Trophoblast cell (in vitro differentiated cells and primary cell): ENCODE measurements around the gene GPR152.

Experiments
- DNase-seq, 2 donors: peaks; one replicate each; pipeline ENCODE4 v3.0.0-alpha.2; 2016
- H2AFZ ChIP-seq: 2 replicates; pipeline ENCODE4 v1.6.1; 2013; ENCODE audit warnings: low read length, moderate library complexity, mild to moderate bottlenecking; ENCODE audit not compliant: insufficient read depth, poor library complexity
- H2AK5ac ChIP-seq: 2 replicates; pipeline ENCODE4 v1.6.1; 2013; ENCODE audit warnings: mild to moderate bottlenecking, low read length
- H2BK120ac ChIP-seq: 2 replicates; pipeline ENCODE4 v1.6.1; 2013; ENCODE audit warnings: low read length, mild to moderate bottlenecking, moderate library complexity; ENCODE audit not compliant: insufficient read depth, poor library complexity
- H2BK12ac ChIP-seq: 2 replicates; pipeline ENCODE4 v1.6.1; 2013; ENCODE audit warnings: mild to moderate bottlenecking, low read length, moderate library complexity
- H2BK5ac ChIP-seq: 2 replicates; pipeline ENCODE4 v1.6.1; 2013; ENCODE audit warnings: low read length, low read depth, moderate library complexity, mild to moderate bottlenecking; ENCODE audit not compliant: poor library complexity
- H3K14ac ChIP-seq: 2 replicates; pipeline ENCODE4 v1.6.1; 2013; ENCODE audit warnings: mild to moderate bottlenecking, low read length
- H3K18ac ChIP-seq: 2 replicates; pipeline ENCODE4 v1.6.1; 2013; ENCODE audit warnings: mild to moderate bottlenecking, low read length
- H3K23ac ChIP-seq: 2 replicates; pipeline ENCODE4 v1.6.1; 2013; ENCODE audit warnings: low read length
- H3K27ac ChIP-seq: 2 replicates; pipeline ENCODE4 v1.5.1; 2013; ENCODE audit warnings: low read depth, mild to moderate bottlenecking, inconsistent platforms, low read length, moderate library complexity
- H3K27me3 ChIP-seq: 2 replicates; pipeline ENCODE4 v1.6.1; 2013; ENCODE audit warnings: inconsistent platforms, mild to moderate bottlenecking, low read length, moderate library complexity; ENCODE audit not compliant: insufficient read depth
- H3K36me3 ChIP-seq, 2 experiments: 1 replicate in 1 of 2; 2 replicates in 1 of 2; pipeline ENCODE4 v1.6.1; 2013; ENCODE audit warnings: low read length in 2 of 2, mild to moderate bottlenecking in 2 of 2, moderate library complexity in 1 of 2; ENCODE audit not compliant: insufficient read depth in 2 of 2, control insufficient read depth in 1 of 2
- H3K4ac ChIP-seq: 2 replicates; pipeline ENCODE4 v1.6.1; 2013; ENCODE audit warnings: low read depth, mild to moderate bottlenecking, low read length, moderate library complexity
- H3K4me1 ChIP-seq, 2 experiments: 1 replicate in 1 of 2; 2 replicates in 1 of 2; pipeline ENCODE4 v1.6.1; 2013; ENCODE audit warnings: low read length in 2 of 2, mild to moderate bottlenecking in 2 of 2, moderate library complexity in 1 of 2; ENCODE audit not compliant: insufficient read depth in 2 of 2, control insufficient read depth in 1 of 2
- H3K4me2 ChIP-seq: 2 replicates; pipeline ENCODE4 v1.6.1; 2013; ENCODE audit warnings: inconsistent platforms, mild to moderate bottlenecking, low read length, moderate library complexity
- H3K4me3 ChIP-seq: 2 replicates; pipeline ENCODE4 v1.5.1; 2013; ENCODE audit warnings: mild to moderate bottlenecking, low read depth, low read length, inconsistent platforms
- H3K79me1 ChIP-seq: one replicate; pipeline ENCODE4 v1.6.1; 2013; ENCODE audit warnings: low read length
- H3K79me2 ChIP-seq: 2 replicates; pipeline ENCODE4 v1.6.1; 2013; ENCODE audit warnings: low read length, mild to moderate bottlenecking; ENCODE audit not compliant: control insufficient read depth, insufficient read depth, poor library complexity
- H3K9ac ChIP-seq: 2 replicates; pipeline ENCODE4 v1.6.1; 2013; ENCODE audit warnings: mild to moderate bottlenecking, low read length
- H3K9me3 ChIP-seq: 2 replicates; pipeline ENCODE4 v1.6.1; 2013; ENCODE audit warnings: low read depth, mild to moderate bottlenecking, control low read depth, inconsistent platforms, low read length; ENCODE audit not compliant: insufficient read depth
- H4K12ac ChIP-seq: 2 replicates; pipeline ENCODE4 v1.6.1; 2013; ENCODE audit warnings: low read depth, mild to moderate bottlenecking, low read length, moderate library complexity
- H4K8ac ChIP-seq: 2 replicates; pipeline ENCODE4 v1.6.1; 2013; ENCODE audit warnings: low read depth, mild to moderate bottlenecking, low read length, moderate library complexity
- H4K91ac ChIP-seq: one replicate; pipeline ENCODE4 v1.6.1; 2013; ENCODE audit warnings: low read depth, mild to moderate bottlenecking, low read length, moderate library complexity
- WGBS: extraction: QIAGEN DNeasy Blood & Tissue Kit; methylation state at CpG from one replicate; pipeline ENCODE4 v1.1.7; 2013; ENCODE audit warnings: missing lambda C conversion rate; ENCODE audit not compliant: insufficient read length, insufficient coverage; ENCODE audit errors: extremely low coverage; 5-methylcytosine and 5-hydroxymethylcytosine counted together

The GPR152 gene

DNA sequence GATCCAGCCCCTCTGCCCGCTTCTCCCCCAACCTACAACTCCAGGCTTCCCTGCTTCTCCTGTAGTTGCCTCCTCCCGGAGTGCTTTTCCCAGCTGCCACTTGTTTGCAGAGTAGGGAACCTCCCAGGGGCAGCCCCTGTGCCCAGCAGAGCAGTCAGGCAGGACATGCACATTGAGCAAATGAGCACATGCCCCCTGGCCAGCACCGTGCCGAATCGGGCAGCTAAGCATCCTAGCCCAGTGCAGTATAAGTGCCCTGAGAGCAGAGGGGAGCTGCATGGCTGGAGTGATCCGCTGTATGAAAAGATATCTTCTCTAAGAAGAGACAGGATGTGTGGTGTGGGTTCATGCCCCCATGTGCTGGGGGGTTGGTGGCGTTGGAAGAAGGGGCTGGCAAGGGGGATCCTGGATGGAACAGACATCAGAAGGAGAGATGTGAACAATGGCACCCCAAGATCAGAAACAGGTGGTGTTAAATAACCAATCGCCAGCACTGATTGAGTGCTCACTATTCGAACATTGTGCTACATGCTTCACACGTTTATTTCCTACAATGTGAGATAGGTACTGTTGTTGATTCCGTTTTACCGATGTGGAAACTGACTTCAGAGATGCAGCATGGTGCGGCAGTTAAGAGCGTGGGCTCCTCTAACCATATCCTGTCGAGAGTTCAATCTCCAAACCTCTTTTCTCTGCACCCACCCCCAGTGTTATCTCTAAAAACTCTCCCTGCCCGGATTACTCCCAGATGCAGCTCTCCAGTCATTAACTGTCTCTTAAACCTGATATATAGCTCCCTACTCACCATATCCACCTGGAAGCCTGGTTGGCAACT lies 31.5 kb upstream of the GPR152 start:
- Histone ChIP-seq H4K91ac (no peak overlapping the region), H2BK120ac (no peak overlapping the region), H3K79me2 (peaks cover 2% of the 10 kb centered on the region), H3K9ac (no peak overlapping the region), H3K27me3 (no peaks in the 10 kb centered on the region), H3K23ac (no peak overlapping the region), H2AFZ (no peak overlapping the region), H3K4me2 (no peak overlapping the region), H3K36me3 (peaks cover 6 to 8% of the 10 kb centered on the region in 2 experiments), H3K4me3 (no peak overlapping the region), H3K27ac (no peak overlapping the region), H4K8ac (no peak overlapping the region), H2BK12ac (no peak overlapping the region), H3K4ac (no peak overlapping the region), H3K14ac (no peak overlapping the region), H3K9me3 (peaks cover 2% of the 10 kb centered on the region), H3K4me1 (peaks cover 6 to 11% of the 10 kb centered on the region in 2 experiments), H2AK5ac (no peak overlapping the region), H3K79me1 (peaks cover 8% of the 10 kb centered on the region), H4K12ac (no peak overlapping the region), H3K18ac (no peak overlapping the region), H2BK5ac (no peak overlapping the region)
- WGBS = no CpG with 5 or more reads among the region's 16 CpGs
- DNase-seq = no peak

DNA sequence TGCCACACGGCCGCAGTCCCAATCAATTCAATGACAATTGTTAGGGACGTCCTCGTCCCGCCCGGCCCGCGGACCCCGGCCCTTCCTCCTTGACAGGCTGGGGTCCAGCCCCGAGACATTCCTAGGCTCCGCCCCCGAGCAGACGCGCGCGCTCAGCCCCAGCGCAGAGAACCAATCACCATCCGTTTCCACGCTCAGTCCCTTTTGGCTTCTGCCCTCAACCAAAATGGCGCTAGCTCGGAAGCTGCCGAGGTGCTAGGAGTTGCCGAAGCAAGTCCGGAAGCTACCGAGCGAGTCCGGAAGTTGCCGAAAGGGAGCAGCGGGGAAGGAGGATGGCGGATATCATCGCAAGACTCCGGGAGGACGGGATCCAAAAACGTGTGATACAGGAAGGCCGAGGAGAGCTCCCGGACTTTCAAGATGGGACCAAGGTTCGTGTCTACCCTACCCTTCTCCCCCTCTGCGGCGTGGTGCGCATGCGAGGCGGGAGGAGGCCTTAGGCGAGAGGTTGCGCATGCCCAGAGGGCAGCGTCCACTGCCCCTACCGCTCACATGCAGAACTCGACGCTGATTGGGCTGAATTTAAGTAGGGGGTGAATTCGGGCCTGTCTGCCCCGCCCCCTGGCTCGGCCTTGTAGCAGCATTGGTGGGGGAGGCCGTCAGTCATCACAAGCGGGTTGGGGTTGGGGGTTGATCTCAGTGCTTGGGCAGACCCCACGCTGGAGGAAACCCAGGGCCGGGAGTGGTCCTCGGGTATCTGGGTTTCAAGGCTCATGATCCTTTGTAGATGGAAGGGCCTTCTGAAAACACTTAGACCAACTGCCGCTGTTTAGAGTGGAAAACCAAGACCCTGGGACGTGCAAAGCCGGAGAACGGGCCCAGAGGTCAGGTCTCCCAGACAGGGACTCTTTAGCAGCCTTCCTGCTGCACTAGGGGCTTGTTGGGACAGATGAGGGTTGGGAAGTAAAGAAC lies 30.6 kb upstream of the GPR152 start, which contains the start of gene AIP:
AIP (plus strand) TSS at position 200 of the 972 bp plus-strand sequence; CDS start at position 333, 133 bp downstream.
- Histone ChIP-seq H4K12ac (peak within 1 kb of the TSS; percentile 86), H2BK12ac (no peak within 1 kb of the TSS), H3K9ac (peak within 1 kb of the TSS; percentile 63), H4K91ac (peak within 1 kb of the TSS; percentile 58), H2BK120ac (peak within 1 kb of the TSS; percentile 43), H3K14ac (peak within 1 kb of the TSS; percentile 58), H3K4me2 (peak within 1 kb of the TSS; percentile 68), H4K8ac (peak within 1 kb of the TSS; percentile 97), H3K79me2 (peaks cover 2% of the 10 kb centered on the region), H3K79me1 (peaks cover 8% of the 10 kb centered on the region), H3K4me3 (peak within 1 kb of the TSS; percentile 77), H2AFZ (peak within 1 kb of the TSS; percentile 81), H3K4ac (peak within 1 kb of the TSS; percentile 38), H3K4me1 (peaks cover 6 to 11% of the 10 kb centered on the region in 2 experiments), H3K18ac (peak within 1 kb of the TSS; percentile 58), H2AK5ac (peak within 1 kb of the TSS; percentile 80), H3K23ac (no peak within 1 kb of the TSS), H2BK5ac (peak within 1 kb of the TSS; percentile 24), H3K9me3 (peaks cover 2% of the 10 kb centered on the region), H3K27me3 (no peaks in the 10 kb centered on the region), H3K27ac (no peak within 1 kb of the TSS), H3K36me3 (peaks cover 4 to 5% of the 10 kb centered on the region in 2 experiments)
- no CpG with 5 or more reads among the region's 60 CpGs for WGBS
- DNase-seq = peak; percentile 99 to 100

DNA sequence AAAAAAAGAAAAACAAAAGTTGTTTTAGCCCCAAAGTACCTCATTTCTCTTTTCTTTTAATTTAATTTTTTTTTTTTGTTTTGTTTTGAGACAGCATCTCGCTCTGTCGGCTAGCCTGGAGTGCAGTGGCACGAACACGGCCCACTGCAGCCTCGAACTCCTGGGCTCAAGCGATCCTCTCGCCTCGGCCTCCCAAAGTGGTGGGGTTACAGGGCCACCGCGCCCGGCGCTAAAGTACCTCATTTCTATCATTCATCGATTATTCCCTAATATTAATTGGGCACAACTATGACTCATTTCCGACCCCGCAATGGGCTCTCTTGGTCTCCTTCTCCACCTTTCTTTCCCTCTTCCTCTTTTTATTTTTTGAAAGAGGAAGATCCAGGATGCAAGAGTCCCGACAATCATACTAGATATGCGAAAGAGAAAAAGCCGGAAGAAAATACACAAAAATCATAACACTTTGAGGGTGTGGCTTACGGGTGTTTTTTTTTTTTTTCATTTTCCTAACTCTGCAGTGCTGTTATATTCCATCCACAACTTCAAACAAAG lies 29.8 kb upstream of the GPR152 start:
- peaks cover 2% of the 10 kb centered on the region for H3K9me3 ChIP-seq
- peaks cover 2% of the 10 kb centered on the region for H3K79me2 ChIP-seq
- H3K79me1 ChIP-seq = peaks cover 8% of the 10 kb centered on the region
- peak overlapping the region; percentile 86 for H4K12ac ChIP-seq
- DNase-seq = no peak
- peak overlapping the region; percentile 42 for H3K14ac ChIP-seq
- peaks cover under 1 to 3% of the 10 kb centered on the region in 2 experiments for H3K36me3 ChIP-seq
- peaks cover 6 to 11% of the 10 kb centered on the region in 2 experiments for H3K4me1 ChIP-seq
- H3K4me2 ChIP-seq = peak overlapping the region; percentile 67
- H3K4ac ChIP-seq = no peak overlapping the region
- H2BK12ac ChIP-seq = no peak overlapping the region
- H4K91ac ChIP-seq = peak overlapping the region; percentile 35
- no peak overlapping the region for H3K18ac ChIP-seq
- peak overlapping the region; percentile 97 for H4K8ac ChIP-seq
- H3K27ac ChIP-seq = no peak overlapping the region
- no CpG with 5 or more reads among the region's 19 CpGs for WGBS
- H2AFZ ChIP-seq = no peak overlapping the region
- no peak overlapping the region for H3K23ac ChIP-seq
- peak overlapping the region; percentile 53 for H3K4me3 ChIP-seq
- peak overlapping the region; percentile 18 for H2BK120ac ChIP-seq
- no peaks in the 10 kb centered on the region for H3K27me3 ChIP-seq
- H2AK5ac ChIP-seq = peak overlapping the region; percentile 80
- H3K9ac ChIP-seq = no peak overlapping the region
- H2BK5ac ChIP-seq = no peak overlapping the region
